B cell (primary cell): ENCODE data around the gene ARPC1A.

ENCODE experiments used
- EZH2 ChIP-seq: IDR thresholded peaks from 2 replicates; pipeline ENCODE4 v1.6.1; 2012; ENCODE audit warnings: borderline replicate concordance, low read depth, mild to moderate bottlenecking, moderate library complexity, low read length; ENCODE audit not compliant: insufficient read depth, poor library complexity, severe bottlenecking
- TF ChIP-seq, protein P1 (sequence below): fragments of 200-600 bp; IDR thresholded peaks from one replicate; pipeline ENCODE4 v1.8.0; 2022; ENCODE audit warnings: antibody characterized with exemption, mild to moderate bottlenecking

DNA sequence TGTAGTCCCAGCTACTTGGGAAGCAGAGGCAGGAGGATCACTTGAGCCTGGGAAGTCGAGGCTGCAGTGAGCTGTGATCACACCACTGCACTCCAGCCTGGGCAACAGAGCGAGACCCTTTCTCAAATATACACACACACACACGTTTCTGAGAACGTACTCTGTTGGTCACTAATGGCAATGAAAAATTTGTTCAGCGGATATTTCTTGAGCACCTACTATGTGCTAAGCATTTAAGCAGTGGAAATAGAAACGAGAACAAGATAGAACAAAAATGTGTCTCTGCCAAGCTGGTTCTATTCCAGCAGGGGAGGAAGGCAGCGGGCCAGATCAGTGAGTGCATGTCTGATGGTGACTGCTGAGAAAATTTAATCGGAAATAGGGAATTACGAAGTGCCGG is 57.5 kb downstream of the ARPC1A start:
- TF ChIP-seq, protein P1, sequence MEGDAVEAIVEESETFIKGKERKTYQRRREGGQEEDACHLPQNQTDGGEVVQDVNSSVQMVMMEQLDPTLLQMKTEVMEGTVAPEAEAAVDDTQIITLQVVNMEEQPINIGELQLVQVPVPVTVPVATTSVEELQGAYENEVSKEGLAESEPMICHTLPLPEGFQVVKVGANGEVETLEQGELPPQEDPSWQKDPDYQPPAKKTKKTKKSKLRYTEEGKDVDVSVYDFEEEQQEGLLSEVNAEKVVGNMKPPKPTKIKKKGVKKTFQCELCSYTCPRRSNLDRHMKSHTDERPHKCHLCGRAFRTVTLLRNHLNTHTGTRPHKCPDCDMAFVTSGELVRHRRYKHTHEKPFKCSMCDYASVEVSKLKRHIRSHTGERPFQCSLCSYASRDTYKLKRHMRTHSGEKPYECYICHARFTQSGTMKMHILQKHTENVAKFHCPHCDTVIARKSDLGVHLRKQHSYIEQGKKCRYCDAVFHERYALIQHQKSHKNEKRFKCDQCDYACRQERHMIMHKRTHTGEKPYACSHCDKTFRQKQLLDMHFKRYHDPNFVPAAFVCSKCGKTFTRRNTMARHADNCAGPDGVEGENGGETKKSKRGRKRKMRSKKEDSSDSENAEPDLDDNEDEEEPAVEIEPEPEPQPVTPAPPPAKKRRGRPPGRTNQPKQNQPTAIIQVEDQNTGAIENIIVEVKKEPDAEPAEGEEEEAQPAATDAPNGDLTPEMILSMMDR: no peak
- no peak for TF ChIP-seq EZH2
